GM10266 (cell line): ENCODE data around the gene HMMR.
"Not testable (repeated sequence)": the region's sequence is repeated elsewhere in the genome, so short reads cannot be mapped to it uniquely, and the experiment has no call there.

ENCODE experiments used
- DNase-seq: peaks from one replicate; pipeline ENCODE4 v3.0.0; 2012; ENCODE audit errors: extremely low spot score
- TF ChIP-seq, protein P1 (sequence below): IDR thresholded peaks from 2 replicates; pipeline ENCODE4 v1.5.1; 2012; ENCODE audit warnings: mild to moderate bottlenecking, low read depth; ENCODE audit not compliant: control insufficient read depth, insufficient read depth; ENCODE audit errors: missing control alignments

Gene HMMR

DNA sequence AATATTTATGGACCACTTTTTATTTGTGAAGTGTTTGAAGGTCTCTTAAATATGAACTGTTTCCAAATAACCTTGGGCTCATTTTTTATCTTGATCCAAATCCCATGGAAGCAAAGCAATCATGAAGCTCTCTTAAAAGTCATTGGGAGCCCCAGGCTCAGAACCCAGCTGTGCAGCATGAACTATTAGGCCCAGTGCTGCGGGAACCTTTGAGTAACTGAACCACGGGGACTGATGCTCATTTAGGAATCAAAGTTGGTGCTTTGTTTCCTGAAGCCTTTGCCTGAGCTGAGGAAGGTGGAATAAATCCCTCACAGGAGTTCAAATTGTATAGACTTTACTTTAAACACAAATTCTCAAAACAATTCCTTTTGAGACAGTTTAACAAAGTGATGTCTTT is 72.8 kb downstream of the HMMR start:
- DNase-seq: no peak
- TF ChIP-seq, protein P1, sequence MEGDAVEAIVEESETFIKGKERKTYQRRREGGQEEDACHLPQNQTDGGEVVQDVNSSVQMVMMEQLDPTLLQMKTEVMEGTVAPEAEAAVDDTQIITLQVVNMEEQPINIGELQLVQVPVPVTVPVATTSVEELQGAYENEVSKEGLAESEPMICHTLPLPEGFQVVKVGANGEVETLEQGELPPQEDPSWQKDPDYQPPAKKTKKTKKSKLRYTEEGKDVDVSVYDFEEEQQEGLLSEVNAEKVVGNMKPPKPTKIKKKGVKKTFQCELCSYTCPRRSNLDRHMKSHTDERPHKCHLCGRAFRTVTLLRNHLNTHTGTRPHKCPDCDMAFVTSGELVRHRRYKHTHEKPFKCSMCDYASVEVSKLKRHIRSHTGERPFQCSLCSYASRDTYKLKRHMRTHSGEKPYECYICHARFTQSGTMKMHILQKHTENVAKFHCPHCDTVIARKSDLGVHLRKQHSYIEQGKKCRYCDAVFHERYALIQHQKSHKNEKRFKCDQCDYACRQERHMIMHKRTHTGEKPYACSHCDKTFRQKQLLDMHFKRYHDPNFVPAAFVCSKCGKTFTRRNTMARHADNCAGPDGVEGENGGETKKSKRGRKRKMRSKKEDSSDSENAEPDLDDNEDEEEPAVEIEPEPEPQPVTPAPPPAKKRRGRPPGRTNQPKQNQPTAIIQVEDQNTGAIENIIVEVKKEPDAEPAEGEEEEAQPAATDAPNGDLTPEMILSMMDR: no peak

DNA sequence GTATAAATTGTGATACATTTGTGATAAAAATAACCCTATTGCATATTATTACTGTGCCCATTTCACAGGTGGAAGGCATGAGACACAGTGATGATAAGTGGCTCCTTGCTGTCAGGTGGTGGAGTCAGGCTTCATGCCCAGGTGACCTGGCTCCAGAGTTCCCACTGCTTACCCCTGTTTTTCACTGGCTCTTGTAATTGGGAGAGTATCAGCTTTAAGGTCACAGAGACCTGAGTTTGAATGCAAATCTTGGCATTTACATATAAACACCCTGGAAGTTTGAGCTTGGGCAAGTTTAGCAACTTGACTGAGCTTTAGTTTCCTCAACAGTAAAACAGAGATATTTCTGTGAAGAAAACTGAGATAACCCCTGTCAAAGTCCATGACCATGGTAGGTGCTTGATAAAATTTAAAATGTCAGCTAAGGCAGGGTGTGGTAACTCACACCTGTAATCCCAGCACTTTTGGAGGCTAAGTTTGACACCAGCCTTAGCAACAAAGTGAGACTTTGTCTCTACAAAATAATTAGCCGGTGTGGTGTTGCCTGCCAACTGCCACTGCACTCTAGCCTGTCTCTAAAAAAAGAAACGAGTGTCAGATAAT is 74.2 kb downstream of the HMMR start:
- no peak for DNase-seq
- TF ChIP-seq, protein P1: no peak

DNA sequence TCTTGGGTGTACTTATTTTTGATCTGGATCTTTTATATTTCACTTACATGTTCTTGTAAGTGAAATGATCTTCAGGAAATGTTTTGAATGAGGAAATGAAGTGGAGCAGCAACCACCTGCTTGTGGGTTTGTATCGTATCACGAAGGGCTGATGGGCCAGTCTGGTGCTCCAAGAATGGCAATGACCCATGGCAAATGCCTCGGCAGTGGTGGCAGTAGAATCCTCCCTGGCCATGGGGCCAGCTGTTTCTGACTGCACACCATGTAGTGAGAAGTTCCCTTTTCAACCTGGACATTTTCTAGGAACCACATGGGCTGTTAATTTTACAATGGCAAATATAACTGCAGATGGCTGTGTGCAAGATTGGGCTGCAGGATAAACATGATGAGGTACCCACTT is 74.9 kb downstream of the HMMR start:
- DNase-seq: no peak
- TF ChIP-seq, protein P1: no peak

DNA sequence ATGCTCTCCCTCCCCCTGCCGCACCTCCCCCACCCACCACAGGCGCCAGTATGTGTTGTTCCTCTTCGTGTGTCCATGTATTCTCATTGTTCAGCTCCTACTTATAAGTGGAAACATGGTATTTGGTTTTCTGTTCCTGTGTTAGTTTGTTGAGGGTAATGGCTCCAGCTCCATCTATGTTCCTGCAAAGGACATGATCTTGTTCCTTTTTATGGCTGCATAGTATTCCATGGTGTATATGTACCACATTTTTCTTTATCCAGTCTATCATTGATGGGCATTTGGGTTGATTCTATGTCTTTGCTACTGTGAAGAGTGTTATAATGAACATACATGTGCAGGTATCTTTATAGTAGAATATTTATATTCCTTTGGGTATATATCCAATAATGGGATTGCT is 76.0 kb downstream of the HMMR start:
- DNase-seq: not testable (repeated sequence)

DNA sequence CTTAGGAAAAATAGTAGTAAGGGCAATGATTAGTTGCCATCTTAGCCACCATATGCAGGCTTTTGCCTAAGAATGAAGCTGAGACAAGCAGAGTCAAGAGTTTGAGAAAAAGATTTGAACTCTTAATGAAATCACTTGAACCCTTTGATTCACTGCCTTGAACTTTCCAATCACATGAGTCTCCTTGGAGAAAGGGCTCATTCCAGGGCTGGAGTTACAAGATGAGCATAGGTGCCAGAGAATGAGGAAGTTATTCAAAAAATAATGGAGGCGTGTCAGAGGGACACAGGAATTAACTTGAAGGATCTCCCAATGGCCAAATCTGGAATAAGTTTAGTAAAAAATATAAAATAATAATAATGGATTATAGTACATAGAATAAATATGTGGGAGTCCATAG is 80.3 kb downstream of the HMMR start:
- no peak for DNase-seq
- TF ChIP-seq, protein P1: no peak
